Astrocyte of the spinal cord (primary cell): ENCODE data around the gene AIF1L.

Source experiments
- DNase-seq: peaks from one replicate; pipeline ENCODE4 v3.0.0; 2011; ENCODE audit warnings: low read depth, low spot score
- H3K4me3 ChIP-seq: 2 replicates; pipeline ENCODE4 v1.5.1; 2011; ENCODE audit warnings: low read depth, mild to moderate bottlenecking, low read length, moderate library complexity
- CTCF ChIP-seq: IDR thresholded peaks from 2 replicates; pipeline ENCODE4 v1.5.1; 2012; ENCODE audit warnings: low read depth, mild to moderate bottlenecking, low read length, inconsistent platforms
- in situ Hi-C: cut with HindIII; loops from 2 replicates; pipeline ENCODE4 v1.10.0; 2017; ENCODE audit warnings: low sequenced_read_pairs

The AIF1L gene

DNA sequence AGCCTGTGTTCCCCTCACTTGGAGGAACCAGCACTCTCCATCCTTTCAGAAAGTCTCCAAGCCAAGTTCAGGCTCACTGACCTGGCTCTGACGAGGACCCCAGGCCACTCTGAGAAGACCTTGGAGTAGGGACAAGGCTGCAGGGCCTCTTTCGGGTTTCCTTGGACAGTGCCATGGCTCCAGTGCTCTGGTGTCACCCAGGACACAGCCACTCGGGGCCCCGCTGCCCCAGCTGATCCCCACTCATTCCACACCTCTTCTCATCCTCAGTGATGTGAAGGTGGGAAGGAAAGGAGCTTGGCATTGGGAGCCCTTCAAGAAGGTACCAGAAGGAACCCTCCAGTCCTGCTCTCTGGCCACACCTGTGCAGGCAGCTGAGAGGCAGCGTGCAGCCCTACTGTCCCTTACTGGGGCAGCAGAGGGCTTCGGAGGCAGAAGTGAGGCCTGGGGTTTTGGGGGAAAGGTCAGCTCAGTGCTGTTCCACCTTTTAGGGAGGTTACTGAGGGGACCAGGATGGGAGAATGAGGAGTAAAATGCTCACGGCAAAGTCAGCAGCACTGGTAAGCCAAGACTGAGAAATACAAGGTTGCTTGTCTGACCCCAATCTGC, 24.4 kb downstream of the AIF1L start:
- in situ Hi-C loops, result no loop called here
- no peak overlapping the region for H3K4me3 ChIP-seq
- DNase-seq, result no peak
- TF ChIP-seq CTCF, result no peak

- no peak for TF ChIP-seq CTCF
- in situ Hi-C loops, result no loop called here
- no peak for DNase-seq
- no peak overlapping the region for H3K4me3 ChIP-seq
These were observed 25.0 kb downstream of the AIF1L start for GRCh38 chr9:131121346-131121745.

DNA sequence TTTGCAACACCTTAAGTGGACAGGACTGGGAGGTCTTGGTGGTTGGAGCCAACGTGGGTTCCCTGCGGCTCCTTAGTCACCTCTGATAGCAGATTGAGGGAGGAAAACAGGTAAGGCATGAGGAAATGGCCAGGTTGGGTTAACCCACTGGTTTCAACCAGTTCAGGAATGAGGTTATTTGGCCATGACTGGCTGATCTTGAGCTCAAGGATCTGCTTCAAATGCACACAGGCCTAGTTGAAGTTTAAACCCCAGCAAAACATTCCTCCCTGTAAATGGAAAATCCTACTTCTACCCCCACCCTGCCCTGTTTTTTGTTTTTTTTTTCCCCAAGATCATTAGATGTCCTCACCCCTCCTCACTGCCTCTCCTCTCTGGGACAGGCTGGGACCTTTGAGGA, 25.8 kb downstream of the AIF1L start:
- TF ChIP-seq CTCF, result no peak
- DNase-seq, result no peak
- in situ Hi-C loops, result no loop called here
- H3K4me3 ChIP-seq, result no peak overlapping the region

GRCh38 chr9:131125038-131125287, 28.6 kb downstream of the AIF1L start:
- no peak for TF ChIP-seq CTCF
- in situ Hi-C loops, result no loop called here
- peak overlapping the region; percentile 98 for H3K4me3 ChIP-seq
- DNase-seq, result no peak

- DNase-seq, result peak; percentile 98
- TF ChIP-seq CTCF, result no peak
These were observed 29.1 kb downstream of the AIF1L start, which contains the start of gene NUP214 for GRCh38 chr9:131125288-131126058. Gene NUP214 (plus strand): TSS chr9:131125586. CDS start chr9:131125705, 119 bp downstream.

GRCh38 chr9:131126059-131126426, 29.7 kb downstream of the AIF1L start:
- no peak for DNase-seq
- in situ Hi-C loops, result no loop called here
- peak overlapping the region; percentile 98 for H3K4me3 ChIP-seq
- TF ChIP-seq CTCF, result no peak

More at GRCh38 chr9:131125288-131126058, 29.1 kb downstream of the AIF1L start, which contains the start of gene NUP214:
- peak within 1 kb of the TSS; percentile 98 for H3K4me3 ChIP-seq
- in situ Hi-C loops, result no loop called here
